ENCODE results near the gene SAMMSON.

The SAMMSON gene

DNA sequence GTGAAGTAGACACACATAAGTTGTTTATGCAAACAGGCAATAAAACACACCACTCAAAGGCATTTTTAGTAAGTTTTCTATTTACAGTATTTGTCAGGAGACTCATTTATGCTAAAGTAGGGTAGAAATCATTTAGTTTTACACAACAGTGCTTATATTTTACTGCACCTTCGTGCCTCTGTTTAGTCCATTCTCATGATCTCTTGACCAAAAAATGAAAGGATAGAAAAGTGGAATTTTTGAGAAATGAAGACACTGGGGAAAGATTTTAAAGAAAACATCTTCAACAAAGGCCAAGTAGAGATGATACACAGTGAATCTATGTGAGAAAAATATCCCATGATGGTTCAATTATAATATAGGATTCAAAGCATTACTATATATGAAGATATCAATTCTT, 114.9 kb downstream of the SAMMSON start:
- Histone ChIP-seq H3K27ac (no peak overlapping the region), H3K4me3 (no peak overlapping the region)
- DNase-seq (ENCODE audit: low spot score): no peak
- TF ChIP-seq, protein P1, sequence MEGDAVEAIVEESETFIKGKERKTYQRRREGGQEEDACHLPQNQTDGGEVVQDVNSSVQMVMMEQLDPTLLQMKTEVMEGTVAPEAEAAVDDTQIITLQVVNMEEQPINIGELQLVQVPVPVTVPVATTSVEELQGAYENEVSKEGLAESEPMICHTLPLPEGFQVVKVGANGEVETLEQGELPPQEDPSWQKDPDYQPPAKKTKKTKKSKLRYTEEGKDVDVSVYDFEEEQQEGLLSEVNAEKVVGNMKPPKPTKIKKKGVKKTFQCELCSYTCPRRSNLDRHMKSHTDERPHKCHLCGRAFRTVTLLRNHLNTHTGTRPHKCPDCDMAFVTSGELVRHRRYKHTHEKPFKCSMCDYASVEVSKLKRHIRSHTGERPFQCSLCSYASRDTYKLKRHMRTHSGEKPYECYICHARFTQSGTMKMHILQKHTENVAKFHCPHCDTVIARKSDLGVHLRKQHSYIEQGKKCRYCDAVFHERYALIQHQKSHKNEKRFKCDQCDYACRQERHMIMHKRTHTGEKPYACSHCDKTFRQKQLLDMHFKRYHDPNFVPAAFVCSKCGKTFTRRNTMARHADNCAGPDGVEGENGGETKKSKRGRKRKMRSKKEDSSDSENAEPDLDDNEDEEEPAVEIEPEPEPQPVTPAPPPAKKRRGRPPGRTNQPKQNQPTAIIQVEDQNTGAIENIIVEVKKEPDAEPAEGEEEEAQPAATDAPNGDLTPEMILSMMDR (IDR thresholded peaks at IDR 0.05): no peak

DNA sequence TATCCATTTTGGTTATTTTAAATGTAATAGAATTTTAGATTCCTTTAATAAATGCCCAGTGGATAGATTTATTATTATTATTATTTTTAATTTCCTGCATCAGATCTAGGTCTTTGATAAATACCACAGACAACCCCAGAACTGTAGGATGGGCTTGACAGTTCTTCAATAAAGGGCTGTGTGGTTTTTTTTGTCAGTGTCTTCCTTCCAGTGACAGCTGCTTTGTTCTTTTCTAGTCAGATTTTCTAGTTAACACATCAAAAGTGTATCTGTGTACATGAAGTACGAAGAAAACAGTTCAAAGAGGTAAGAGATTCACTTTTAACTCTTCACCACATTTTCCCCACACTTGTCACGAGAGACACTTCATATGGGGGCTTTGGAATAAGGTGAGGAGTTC, 120.3 kb downstream of the SAMMSON start:
- DNase-seq (ENCODE audit: low spot score): no peak
- no peak overlapping the region for H3K4me3 ChIP-seq
- TF ChIP-seq, protein P1 (IDR thresholded peaks at IDR 0.05): no peak

More for the DNA sequence above, 120.3 kb downstream of the SAMMSON start:
- H3K27ac ChIP-seq: no peak overlapping the region
